Activated T-cell treated with anti-CD3 and anti-CD28 coated beads for 24 hours (primary cell): Measurements from ENCODE around the gene SNX14.

Experiments used
- DNase-seq: peaks from one replicate; pipeline ENCODE4 v3.0.0-alpha.2; 2020; ENCODE audit warnings: low read depth

Gene SNX14

DNA sequence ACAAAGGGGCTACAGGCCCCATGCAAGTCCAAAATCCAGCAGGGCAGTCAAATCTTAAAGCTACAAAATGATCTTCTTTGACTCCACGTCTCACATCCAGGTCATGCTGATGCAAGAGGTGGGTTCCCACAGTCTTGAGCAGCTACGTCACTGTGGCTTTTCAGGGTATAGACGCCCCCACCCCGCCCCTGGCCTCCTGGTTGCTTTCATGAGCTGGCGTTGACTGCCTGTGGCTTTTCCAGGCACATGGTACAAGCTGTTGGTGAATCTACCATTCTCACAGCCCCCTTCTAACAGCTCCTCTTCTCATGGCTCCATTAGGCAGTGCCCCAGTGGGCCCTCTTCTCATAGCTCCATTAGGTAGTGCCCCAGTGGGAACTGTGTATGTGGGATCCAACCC is 96.8 kb downstream of the SNX14 start:
- DNase-seq: no peak

DNA sequence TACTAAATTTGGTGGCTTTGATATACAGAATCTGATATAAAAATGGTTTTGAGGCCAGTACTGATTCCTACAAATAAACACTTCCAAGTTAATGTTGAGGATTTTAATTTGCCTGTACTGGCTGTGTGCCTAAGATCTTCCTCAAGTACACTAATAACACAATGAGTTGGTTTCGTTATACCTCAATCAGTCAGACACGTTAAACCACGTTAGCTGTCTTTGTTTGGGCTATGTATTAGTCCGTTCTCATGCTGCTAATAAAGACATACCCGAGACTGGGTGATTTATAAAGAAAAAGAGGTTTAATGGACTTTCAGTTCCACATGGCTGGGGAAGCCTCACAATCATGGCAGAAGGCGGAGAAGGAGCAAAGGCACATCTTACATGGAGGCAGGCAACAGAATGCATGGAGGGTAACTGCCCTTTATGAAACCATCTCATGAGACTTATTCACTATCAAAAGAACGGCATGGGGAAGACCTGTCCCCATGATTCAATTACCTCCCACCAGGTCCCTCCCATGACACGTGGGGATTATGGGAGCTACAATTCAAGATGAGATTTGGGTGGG is 97.6 kb downstream of the SNX14 start:
- no peak for DNase-seq

DNA sequence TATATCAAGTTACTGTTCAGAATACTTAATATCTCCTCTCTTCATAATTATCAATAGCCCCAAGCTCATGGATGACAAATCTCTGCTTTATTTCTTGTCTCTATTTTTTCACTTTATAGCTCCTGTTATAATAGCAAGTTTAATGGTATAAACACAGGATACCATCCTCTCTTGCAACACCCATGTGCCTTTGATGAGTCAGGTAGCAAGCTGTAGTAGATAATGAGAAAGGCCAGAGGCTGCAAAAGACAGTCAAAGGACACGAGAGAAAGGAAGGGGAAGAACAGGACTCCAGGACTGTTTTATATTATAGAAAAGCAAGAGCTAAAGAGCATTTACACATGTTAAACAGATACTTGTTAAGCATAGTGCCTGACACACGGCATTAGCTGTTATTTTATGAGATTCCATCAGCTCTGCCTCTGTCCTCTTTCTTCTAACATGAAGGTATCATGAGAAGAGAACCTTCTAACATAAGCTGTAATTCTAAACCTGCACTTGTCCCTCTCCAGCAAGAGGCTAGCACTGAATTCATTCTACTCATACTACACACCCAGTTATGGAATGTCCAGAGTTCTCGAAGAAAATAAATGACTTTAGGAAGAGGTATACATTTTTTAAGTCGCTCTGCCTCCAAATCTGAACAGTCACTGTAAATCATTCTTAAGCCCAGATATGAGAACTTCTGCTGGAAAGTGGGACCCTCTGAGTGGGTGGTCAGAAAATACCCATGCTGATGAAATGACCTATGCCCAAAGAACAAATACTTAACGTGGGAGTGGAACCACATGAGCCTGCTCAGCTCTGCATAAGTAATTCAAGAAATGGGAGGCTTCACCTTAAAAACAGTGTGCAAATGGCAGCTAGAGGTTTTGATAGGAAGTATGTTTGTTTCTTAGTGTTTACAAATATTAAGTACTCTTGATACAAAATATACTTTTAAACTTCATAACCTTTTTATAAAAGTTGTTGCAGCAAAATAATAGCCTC is 98.8 kb downstream of the SNX14 start:
- DNase-seq: no peak

DNA sequence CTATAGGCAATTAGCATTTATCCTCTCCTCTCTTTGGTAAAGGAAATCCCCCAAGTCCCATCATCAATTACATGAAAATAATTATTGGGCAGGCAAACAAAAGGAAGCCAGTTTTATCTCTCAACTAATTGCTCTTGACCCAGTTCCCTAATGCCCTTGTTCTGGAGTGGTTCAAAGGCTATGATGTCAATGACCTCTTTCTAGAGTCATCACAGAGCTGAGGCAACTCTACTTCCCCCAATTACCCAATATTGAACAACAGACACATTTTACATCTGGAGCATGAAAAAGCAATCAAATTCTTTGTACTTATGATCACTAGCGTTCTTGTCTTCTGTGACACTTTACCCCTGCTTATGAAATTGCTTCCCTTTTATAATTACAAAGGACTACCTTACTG is 100.3 kb downstream of the SNX14 start:
- no peak for DNase-seq

DNA sequence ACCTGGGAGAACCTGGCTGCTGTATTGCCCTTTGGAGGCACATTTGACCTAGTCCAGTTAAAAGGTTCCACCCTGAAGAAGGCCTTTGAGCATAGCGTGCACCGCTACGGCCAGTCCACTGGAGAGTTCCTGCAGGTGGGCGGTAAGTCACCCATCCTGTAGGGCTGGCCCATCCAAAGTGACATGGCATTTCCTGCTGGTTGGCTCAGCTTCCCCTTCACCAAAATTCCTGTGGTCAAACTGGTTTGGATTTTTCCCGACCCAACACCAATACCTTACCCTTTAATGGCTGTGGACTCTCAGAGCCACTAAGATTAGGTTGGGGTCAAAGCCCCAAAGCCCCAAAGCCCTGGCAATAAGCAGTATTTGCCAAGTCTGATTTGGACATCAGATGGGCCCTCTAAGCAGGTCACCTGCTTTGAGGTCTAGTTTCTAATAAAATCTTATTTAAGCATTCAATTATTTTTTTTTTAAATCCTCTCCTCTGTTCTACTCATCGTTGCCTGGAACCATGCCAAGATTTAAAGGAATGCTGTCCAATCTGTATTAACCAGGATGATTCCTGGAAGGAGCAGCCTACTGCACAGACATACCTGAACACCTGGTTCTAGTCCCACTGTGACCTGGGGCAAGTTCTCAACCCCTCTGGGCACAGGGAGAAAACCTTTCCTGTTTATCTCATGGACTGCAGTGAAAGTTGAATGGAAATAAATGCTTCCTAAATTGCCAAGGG is 103.0 kb downstream of the SNX14 start:
- no peak for DNase-seq

DNA sequence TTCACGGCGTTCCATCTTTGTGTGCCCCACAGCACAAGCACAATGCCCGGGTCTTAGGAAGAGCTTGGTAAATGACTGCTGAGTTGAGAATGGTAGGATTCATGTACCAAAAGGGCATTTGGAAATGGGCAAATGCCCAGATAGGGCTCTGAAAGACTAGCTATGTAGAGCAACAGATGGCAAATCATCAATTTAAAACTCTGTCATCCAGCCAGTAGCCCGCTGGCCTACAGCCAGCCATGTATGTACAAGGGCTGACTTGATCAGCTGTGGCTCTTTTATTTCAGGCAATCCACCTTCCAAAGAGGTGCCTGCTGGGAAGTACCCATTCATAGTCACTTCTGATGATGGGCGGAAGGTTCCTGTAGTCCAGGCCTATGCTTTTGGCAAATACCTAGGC is 108.7 kb downstream of the SNX14 start:
- DNase-seq: no peak

DNA sequence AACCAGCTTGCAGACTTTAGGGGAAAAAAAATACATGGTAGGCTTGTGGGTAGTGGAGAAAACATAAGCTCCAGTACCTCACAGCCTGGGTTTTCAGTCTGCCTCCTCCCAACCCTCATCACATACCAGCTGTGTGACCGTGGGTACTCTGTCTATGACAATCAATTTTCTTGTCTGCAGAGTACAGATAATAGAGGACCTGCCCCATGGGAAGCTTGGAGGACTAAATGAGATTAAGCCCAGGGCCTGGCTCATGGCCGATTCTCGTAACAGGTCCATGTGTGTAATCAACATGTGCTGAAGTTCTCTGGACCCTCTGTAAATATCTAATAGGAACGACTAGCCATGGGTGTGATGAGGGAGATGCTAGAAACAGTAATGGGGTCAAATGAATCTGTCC is 109.8 kb downstream of the SNX14 start:
- no peak for DNase-seq

DNA sequence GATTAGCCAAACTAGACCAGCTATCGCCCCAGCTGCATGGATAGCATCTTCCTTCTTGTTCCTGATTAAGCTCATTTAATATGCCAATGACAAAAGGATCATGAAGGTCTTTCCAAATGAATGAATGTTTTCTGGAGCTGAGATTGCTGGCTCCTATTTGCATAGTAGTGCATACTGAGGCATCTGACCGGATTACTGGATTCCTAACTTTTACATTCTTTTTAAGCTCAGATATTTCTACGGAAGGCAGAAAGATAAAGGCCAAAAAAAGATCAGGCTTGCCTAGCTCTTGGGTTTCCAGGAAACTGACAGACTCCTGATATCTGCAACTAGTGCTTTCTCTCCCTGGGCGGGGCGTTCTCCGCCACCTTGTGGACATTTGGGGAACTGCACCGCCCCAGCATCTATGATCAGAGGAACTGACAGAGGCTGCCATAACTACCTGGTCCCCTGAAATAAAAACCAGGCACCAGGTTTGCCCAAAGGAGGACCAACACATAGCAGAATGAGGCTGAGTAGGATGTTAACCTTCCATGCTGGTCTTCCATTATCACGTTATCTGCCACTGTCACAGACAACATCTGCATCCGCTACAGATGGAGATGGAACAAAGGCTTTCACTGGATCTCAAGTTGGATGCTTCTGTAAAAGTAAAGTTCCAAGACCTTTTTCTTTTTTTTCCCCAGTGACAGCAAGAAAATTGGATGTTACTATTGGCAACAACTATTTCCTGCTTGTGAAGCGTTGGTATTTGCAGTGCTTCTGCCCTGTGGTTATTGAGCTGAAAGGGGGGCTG is 110.6 kb downstream of the SNX14 start:
- peak; percentile 72 for DNase-seq

DNA sequence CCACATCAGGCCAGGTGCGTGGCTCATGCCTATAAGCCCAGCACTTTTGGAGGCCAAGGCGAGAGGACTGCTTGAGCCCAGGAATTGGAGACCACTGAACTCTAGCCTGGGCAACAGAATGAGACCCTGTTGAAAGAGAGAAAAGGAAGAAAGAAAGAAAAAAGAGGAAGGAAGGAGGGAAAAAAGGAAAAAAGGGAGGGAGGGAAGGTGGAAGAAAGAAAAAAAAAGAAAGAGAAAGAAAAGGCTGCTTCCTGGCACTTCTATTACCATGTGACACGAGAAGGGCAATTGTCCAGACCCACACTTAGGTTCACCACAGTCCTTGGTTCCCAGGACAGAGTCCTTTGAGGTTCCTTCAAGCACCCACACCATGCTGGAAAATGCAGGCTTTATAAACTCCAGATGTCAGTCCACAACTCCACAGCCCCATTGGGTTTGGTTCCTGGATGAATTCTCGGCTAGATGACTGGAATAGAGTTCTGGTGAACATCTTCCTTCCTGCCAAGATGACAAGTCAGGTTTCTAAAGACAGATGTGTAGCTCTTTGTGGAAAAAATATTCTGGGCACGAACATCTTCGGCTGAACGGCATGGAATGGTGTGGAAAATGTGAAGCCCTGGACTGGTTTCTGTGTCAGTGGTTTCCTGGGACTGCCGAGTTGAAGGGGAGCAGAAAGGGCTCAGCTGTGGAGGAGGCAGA is 111.3 kb downstream of the SNX14 start:
- DNase-seq: no peak

DNA sequence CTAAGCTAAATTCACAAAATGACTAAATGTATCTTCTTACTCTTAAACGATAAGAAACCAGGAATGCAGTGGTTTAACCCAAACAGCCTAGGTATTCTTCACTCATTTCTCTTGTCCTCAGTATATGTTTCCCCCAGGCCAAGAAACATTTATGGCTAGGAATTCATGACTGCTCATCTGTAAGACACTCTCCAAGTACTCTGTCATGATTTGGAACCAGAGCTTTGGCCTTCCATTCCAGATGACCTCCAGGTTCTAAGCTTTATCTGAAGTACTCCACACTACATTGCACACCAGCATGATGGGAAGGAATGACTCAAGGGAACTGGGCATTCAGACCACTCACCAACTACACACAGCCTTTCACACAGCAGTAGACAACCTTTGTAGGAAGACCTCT is 114.5 kb downstream of the SNX14 start:
- DNase-seq: no peak

DNA sequence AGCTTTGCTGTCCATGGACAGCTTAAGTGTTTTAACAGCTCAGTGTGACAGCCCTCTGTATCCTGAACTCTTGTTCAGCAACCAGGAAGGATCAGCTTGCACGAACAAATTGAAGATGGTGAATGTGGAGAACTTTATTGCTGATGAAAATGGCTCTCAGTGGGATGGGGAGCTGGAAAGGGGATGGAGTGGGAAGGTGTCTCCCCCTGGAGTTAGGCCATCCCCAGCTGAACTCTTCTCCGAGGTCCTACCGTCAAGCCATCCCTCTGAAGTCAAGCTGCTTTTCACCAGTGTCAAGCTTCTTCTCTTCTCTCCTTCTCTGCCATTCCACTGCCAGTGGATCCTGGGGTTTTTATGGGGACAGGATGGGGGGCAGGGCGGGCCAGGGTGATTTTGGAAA is 117.1 kb downstream of the SNX14 start:
- no peak for DNase-seq

DNA sequence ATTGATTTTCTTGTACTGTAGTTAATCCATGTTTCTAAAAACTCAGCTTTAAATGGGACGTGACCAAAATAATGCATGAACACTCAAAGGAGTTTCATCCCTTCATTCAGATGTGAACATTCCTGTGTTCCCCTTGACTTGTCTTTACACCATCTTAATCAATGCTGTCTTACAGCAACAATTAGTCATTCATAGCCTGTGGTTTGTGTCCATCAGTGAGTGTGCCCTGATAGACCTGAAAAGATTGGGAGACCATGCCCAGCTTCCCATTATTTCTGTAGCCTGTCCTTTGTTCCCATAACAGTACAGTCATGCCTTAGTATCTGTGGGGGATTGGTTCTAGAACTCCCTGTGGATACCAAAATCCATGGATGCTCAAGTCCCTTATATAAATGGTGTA is 119.9 kb downstream of the SNX14 start:
- no peak for DNase-seq

DNA sequence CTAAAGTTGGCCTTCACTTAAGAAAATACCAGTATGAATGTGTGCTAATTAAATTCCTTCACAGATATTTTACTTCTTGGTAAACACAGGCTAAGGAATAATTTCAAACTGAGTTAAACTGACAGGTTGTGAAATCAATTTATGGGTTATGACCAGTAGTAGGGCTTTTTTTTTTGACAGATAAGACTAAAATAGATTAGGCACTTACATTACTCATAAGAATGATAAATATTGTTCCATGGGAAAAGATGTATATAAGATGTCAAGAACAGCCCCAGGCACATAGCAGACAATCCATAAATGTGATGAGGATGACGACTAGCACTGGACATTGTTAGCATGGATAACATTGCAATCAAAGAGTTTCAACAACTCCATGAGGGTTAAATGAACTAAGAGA is 120.9 kb downstream of the SNX14 start:
- DNase-seq: no peak

DNA sequence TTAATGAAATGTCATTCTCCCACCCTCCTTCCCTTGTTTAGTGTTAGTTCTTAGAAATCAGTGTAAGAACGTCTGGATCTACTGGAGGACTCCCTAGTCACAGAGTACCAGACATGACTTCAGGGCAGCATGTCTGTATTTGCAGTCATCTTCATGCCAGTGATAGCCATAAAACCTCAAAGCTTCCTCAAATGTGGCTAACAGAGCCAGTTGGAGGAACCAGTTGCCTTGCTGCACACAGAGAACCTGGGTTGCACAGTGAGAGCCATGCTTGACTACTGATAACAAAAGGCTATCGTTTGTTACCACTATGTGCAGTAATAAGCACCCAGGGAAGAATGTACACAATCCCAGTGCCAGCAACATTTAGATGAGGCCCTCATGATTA is 123.6 kb downstream of the SNX14 start:
- DNase-seq: no peak

DNA sequence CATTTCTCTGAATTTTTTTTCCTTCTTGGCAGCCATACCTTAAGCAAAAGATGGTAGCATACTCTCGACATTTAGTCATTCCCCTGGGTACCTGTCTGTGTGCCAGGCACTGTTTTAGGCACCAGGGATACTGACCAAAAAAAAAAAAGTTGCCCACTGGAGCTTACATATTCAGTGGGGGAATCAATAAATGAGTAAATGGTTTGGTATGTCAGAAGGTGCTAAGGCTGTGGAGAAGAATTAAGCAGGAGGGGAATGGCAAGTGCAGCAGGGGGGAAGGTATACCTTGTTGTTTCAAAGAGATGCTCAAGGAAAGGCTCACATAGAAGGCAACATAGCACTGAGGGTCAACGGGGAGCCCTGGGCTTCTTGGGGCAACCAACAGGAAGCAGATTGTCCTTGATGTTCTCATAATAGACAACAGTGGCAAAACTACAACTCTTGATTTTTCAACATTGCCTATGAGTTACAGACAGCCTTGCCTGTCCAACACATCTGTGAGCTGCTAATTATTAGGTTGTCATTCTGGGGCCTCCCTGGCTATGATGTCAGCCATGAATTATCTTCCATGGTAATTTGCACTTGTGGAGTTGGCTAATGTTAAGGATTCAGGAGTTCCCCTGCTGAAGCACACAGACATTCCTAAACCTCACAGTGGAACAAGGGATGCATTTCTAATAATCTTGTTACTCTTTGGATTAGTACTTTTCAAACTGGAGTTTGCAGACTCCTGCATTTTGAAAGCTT is 124.2 kb downstream of the SNX14 start:
- no peak for DNase-seq

DNA sequence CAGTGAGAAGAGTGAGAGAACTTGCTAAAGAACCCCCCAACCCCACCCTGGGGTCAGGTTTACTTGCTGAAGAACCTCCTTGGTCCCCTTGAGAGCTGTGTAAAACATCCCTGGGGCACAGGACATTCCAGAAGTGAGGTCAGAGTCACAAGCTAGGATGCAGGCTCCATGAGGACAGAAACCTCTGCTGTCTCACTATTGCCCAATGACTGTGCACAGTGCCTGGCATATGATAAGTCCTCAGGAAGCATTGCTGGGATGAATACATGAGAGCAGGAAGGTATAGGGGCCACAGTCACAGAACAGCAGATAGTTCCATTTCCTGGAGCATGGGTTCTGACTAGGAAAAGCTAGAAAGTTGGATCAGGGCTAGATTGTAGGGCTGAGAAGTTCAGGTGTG is 125.3 kb downstream of the SNX14 start:
- DNase-seq: no peak

DNA sequence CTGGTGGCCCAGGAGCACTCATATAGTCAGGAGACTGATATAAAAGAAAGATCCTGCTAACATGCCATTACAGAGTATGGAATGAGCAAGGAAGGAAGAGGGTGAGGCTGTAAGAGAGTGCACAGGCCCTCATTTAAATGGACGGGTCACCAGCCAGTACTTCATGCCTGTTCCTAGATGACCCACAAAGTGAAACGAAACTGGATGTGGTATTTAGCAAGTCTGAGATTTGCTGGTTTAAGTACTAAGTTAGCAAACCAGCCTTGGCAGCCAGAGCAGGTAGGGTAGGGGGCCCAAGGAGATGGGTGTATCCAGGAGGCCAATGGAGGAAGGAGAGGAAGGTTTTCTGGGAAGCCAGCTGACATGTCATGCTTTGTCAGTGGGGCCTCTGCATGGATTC is 127.9 kb downstream of the SNX14 start:
- DNase-seq: no peak

DNA sequence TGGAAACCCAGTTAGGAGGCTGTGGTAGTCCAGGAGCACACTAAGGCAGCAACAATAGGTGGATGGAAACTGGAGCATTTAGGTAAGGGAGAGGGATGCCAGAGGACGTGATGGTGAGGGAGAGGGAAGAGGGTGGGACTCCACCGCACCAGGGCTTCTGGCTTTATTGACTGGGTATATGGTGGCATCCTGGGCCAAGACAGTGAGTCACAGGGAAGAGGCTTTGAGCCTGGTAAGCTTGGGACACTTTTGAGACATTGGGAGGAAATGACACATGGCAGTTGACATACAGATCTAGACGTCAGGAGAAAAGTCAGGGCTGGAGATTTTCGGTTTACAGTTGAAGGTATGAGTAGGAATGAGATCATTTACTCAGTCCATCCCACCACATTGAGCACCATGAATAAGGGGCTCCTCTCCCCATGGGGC is 128.9 kb downstream of the SNX14 start:
- DNase-seq: peak; percentile 32

DNA sequence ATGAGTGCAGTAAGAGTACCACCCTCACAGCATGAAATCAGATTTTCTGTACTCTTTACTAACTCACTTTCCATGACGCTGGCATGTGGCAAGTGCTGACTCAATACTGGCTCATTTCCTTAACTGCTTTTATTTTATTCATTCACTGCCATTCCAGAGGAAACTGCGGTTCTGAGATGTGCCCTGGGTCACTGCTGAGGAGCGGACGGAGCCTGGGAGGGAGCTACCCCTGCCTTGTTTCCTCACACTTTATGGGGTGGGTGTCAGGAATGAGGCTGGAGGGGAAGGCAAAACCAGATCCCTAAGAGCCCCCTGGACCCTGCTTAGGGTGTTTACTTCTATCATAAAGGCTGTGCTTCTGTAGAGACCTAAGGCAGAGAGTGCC is 129.4 kb downstream of the SNX14 start:
- peak; percentile 34 for DNase-seq

DNA sequence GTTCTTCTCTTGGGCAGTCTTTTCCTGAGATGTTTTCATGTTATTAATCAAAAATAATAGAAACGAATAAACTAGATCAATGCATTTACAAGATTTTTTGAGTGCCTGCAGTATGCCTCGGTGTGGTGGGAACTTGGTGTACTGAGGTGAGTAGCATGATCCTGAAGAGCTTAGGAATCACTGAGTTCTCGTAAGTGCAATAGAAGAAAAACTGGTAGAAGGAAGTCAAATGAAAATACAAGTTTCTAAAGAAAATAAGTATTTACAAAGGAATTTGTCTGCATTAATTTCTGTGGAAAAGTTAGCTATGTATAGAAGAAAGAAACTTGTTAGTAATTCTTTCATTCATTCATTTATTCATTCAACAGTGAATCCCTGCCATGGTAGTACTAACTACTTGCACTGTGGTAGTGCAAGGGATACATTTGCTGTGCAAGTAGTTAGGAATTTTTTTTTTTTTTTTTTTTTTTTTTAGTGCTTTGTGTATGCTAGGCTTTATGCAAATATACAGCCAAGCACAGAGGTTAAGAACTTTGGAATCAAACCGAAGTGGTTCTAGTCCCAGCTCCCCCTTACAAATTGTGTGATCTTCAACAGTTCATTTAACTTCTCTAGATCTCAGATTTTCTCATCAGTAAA is 129.9 kb downstream of the SNX14 start:
- DNase-seq: no peak
